ENCODE measurements around the gene PDLIM4.

DNA sequence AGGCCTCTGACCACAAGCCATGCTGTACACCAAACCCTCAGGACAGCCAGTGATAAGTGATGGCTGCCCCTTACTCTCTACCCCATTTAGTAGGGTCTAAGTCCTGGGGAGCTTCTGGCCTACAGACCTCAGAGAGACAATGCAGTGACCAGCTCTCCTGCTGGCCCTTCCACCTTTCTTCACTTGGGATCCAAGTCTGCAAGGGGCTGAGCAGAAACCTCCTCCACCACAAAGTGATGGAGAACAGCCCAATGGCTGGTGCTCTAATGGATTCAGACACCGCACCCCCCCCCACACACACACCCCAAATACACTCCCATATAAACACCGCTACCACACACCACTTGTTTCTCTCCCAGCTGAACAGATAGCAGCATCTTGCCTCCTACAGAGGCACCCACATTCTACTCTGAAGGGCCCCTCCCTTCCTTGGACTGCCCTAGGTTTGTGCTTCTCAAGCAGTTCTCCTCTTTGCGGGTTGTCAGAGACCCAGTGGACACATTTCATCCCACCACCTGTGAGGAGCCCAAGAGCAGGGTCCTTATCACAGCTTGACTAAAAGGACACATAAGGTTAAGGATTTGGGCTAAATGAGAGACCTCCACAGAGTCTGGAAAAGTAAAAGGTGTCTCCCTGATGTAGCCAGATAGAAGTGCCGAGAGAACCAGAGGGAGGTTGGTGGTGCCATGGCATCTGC is 1.3 kb upstream of the PDLIM4 start:
- TF ChIP-seq, protein P1, sequence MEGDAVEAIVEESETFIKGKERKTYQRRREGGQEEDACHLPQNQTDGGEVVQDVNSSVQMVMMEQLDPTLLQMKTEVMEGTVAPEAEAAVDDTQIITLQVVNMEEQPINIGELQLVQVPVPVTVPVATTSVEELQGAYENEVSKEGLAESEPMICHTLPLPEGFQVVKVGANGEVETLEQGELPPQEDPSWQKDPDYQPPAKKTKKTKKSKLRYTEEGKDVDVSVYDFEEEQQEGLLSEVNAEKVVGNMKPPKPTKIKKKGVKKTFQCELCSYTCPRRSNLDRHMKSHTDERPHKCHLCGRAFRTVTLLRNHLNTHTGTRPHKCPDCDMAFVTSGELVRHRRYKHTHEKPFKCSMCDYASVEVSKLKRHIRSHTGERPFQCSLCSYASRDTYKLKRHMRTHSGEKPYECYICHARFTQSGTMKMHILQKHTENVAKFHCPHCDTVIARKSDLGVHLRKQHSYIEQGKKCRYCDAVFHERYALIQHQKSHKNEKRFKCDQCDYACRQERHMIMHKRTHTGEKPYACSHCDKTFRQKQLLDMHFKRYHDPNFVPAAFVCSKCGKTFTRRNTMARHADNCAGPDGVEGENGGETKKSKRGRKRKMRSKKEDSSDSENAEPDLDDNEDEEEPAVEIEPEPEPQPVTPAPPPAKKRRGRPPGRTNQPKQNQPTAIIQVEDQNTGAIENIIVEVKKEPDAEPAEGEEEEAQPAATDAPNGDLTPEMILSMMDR (conservative IDR thresholded peaks at IDR 0.05), result no peak
- no peak for TF ChIP-seq EZH2 (IDR thresholded peaks at IDR 0.05; ENCODE audit: low read depth)
